NCI-H460 (cell line): ENCODE data around the gene AP2A2. TPM values are rescaled to one million over a fixed set of nuclear protein-coding genes. Genes with fewer than 3 reads are reported as not detected.
"Not testable (repeated sequence)": the region's sequence is repeated elsewhere in the genome, so short reads cannot be mapped to it uniquely, and the experiment has no call there.

ENCODE experiments used
- DNase-seq: peaks from one replicate; pipeline ENCODE4 v3.0.0-alpha.2; 2016; ENCODE audit warnings: low read depth; ENCODE audit errors: extremely low read depth
- total RNA-seq: library from RNA; depleted of rRNA; stranded (reverse); fragments of >200 nt; shearing (Covaris generic); gene quantifications from 2 replicates; pipeline ENCODE4 v1.2.3, GENCODE V29; 2014

Gene AP2A2
- total RNA-seq, 1 experiment from 2014 or later = 25.1 TPM

DNA sequence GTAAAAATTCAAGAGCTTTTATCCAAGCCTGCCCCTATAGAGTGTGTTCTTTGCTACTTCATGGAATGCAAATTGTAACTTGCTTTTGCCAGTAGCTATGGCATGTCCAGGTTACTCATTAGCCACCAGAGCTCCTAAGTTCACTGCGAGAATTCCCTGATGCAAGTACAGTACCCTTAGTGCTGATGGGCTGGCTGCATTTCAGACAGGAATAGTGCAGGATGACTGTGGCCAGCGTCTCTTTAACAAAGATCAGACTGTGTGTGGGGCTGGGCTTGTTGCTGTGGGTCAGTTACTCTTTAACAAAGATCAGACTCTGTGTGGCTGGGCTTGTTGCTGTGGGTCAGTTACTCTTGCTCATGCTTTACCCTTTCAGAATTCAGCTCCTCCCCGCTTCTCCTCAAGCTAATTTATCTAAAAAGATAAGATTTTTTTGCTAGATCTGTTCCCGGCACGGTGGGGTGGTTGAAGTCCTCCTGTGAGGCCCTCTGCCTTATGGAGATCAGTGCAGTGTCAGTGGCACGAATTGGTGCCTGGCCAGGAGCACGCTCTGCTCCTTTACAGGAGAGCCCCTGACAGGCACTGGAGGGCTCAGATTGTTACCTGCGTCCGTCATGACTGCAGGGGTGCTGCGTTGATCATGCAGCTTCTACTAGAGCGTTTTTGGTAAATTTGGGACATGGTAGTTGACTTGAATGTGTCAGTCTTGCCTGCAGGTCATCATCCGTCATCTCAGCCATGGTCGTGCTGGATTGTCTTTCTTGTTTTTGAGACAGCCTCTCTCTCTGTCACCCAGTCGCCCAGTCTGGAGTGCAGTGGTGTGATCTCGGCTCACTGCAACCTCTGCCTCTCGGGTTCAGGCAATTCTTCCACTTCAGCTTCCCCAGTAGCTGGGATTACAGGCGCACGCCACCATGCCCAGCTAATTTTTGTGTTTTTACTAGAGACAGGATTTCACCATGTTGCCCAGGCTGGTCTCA, 27.0 kb downstream of the AP2A2 start:
- DNase-seq = no peak

DNA sequence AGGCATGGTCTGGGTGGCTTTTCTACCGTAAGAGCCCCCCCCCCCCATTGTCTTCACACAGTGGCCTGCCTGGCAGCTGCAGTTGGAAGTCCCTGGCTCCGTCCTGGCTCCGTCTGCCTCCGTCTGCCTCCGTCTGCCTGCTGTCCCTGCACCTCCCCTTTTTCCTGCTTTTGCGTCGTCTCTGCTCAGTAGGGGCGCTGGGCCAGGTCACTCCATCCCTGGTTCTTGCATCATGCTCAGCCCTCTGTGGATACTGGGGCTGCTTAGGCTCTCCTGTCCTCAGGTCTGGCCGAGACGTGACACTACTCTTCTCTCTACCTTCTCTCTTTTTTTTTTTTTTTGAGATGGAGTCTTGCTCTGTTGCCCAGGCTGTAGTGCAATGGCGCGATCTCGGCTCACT, 27.8 kb downstream of the AP2A2 start:
- DNase-seq = no peak

GRCh38 chr11:954392-955153, 28.9 kb downstream of the AP2A2 start:
- no peak for DNase-seq

GRCh38 chr11:955154-956063, 29.7 kb downstream of the AP2A2 start:
- DNase-seq = no peak

DNA sequence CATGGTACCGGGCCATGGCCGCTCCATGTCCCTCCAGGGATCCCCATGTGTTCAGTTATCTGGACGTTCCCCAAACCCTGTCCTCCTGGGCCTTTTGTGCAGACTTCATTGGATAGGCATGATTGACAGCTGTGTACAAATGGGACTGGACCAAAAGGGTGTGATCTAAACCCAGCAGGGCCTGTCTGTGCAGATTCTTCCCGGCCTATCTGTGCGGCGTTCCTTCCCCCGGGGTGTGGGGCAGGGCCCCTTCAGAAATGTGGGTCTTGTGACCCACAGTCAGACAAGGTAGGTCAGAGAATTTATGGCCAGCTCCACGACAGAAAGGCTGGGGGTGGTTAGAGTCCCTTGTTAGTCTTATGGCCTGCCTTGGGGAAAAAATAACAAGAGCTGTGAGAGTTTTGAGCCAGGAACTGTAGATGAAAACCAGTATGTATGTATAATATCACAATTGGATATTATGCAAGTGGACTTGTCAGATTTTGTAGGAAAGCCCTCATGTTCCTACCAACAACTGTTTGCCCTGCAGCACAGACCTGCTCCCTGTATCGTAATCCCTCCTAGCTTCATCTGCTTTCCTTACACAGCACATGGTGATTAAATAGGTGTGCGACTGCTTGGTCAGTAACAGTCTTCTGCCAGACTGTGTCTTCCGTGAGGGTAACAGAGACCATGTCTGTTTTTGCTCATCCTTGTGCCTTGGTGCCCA, 31.7 kb downstream of the AP2A2 start:
- DNase-seq = no peak

DNA sequence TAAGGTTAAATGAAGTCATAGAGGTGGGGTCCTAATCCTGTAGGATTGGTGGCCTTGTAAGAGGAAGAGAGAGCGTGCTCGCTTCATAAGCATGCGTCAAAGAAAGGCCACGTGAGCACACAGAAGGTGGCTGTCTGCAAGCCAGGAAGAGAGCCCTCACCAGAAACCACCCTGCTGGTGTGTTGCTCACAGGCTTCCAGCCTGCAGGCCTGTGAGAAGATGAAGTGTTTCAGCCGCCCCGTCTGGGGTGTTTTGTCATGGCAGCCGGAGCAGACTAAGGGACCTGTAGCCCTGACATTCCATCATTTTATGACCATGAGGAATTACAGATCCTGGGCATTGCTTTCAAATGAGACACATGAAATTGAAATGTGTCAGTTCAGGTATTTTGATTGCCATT, 32.4 kb downstream of the AP2A2 start:
- DNase-seq = no peak

DNA sequence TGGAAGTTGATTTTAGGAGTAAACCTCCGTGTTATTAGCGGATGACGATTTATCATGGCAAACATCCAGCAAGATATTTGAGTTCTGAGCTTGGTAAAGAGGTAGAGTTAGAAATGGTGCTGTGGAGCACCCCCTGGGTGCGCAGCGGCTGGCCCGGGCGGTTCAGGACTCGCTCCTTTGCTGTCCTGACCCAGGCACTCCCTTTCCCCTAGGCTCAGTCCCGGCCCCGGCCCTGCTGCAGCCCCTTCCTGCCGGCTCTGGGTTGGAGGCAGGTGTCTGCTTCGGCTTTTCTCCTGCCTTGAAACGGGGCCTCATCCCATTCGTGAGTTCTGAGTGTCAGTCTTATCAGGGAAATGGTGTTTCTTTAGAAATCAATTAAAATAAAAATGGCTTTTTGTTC, 33.4 kb downstream of the AP2A2 start:
- no peak for DNase-seq

- no peak for DNase-seq
Observed at GRCh38 chr11:959608-960007, 33.9 kb downstream of the AP2A2 start.

DNA sequence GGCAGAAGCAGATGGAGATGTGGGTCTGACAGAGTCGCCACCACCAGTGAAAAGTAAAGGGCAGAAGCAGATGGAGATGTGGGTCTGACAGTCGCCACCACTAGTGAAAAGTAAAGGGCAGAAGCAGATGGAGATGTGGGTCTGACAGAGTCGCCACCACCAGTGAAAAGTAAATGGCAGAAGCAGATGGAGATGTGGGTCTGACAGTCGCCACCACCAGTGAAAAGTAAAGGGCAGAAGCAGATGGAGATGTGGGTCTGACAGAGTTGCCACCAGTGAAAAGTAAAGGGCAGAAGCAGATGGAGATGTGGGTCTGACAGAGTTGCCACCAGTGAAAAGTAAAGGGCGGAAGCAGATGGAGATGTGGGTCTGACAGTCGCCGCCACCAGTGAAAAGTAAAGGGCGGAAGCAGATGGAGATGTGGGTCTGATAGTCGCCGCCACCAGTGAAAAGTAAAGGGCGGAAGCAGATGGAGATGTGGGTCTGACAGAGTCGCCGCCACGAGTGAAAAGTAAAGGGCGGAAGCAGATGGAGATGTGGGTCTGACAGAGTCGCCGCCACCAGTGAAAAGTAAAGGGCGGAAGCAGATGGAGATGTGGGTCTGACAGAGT, 35.7 kb downstream of the AP2A2 start:
- DNase-seq = not testable (repeated sequence)

DNA sequence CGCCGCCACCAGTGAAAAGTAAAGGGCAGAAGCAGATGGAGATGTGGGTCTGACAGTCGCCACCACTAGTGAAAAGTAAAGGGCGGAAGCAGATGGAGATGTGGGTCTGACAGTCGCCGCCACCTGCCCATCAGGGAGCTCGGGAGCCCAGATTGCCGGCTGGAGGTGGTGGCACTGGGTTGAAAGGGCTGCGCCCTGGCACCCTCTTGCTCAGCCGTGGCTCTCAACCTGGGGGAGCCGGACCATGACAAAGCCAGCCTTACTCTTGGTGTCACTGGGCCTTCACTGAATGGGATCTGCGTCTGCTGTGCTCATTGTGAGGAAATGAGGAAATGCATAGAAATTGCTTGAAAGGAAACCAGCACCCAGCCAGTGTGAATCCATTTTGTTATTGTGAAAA, 36.3 kb downstream of the AP2A2 start:
- no peak for DNase-seq

- DNase-seq = no peak
Observed at GRCh38 chr11:962688-963087, 37.0 kb downstream of the AP2A2 start.

GRCh38 chr11:963852-964251, 38.2 kb downstream of the AP2A2 start:
- no peak for DNase-seq

DNA sequence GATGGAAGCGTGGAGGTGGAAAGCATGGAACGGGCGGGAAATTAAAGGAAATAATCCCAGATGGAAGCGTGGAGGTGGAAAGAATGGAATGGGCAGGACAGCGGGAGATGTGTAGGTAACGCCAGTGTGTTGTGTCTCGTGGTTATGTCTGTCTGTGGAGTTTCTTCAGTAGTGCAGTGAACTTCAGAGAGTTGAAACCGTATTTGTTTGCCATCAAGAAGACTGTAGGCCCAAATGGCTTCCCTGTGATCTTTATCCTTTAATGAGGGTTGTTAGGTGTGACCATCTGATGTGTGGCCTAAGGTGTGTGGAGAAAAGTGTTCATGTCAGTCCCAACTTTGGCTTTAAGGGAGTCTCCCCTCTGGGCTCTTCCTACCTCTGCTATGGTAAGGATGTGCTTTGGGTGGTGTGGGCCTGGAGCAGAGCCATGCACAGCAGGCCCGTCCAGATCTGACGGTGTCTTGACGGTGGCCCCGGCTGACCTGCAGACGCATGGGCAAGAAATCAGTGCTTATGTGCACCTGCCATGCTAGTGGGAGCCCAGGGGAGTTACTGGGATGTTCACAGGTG, 39.6 kb downstream of the AP2A2 start:
- DNase-seq = no peak

DNA sequence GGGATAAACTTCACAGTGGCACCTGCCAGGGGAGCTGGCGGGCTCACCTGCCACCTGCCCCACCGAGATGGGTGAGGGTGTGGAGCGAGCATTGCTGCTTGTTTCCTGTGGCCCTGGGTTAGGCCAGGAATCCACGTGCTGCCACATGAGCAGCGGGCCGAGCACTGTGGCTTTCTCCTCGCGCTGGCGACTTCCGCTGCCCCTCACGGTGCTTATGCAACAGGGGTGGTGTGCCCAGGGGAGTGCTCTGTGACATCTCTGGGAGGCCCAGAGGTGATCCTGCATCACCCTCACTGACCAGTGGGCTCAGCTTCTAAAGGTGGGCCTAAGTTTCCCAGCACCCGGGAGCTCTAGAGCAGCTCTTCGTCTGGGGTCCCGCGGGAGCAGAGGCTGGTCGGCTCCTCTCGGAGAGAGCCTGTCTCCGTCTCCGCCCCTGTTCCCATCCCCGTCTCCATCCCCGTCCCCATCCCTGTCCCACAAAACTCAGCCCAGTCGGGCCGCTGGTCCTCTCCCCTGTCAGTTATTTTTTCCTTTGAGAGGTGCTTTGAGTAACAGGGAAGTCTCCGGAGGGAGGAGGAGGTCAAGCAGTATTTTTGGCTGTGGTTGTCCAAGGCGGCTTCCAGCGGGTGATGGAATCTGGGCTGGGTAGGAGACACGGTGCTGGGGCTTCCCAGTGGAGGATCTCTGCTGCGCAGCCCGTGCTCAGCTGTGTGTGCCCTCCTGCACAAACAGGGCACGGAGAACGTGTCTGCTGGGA, 42.5 kb downstream of the AP2A2 start:
- DNase-seq = no peak

DNA sequence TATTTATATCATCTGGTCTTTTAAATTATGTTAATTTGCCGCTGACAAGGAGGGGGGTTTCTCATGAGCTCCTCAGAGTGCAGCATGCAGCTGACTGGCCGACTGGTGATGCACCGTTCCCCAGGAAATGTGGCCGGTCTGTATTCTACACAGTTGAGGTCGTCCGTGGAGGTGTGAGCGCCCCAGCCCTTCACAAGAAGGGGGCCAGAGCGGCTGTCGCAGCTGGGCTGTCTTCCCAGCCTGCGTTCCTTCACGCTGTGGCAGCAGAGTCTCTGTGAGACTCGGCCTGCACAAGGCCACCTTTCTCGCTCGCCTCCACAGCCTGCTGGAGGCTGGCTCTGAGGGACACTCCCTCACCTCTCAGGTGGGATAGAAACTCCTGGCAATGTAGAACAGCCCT, 43.2 kb downstream of the AP2A2 start:
- DNase-seq = no peak

GRCh38 chr11:969651-970205, 44.1 kb downstream of the AP2A2 start:
- no peak for DNase-seq

DNA sequence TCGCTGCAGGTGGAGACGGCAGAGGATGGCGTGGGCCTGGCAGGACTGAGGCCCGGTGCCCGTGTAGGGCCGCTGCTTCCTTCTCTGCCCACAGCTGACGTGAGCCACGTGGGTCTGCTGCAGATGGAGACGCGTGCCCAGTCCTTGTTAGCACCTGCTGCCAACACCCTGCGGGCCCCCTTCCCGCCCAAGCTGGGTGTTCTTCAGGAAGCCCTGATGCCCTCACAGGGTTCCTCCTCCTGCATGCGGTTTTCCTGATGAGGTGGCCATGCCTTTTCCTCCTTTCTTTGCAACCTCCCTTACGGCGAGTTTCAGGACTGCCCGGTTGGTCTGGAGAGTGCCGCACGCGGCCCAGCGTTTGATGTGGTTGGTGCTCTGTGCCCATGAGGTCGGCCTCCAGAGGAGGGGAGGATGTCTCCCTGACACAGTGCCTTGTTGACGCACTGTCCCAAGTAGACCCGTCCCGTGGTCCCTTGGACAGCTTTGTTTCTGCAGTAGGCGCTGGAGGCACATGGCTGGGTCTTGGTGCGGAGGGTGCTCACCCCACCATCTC, 44.7 kb downstream of the AP2A2 start:
- DNase-seq = no peak

GRCh38 chr11:971092-971690, 45.5 kb downstream of the AP2A2 start:
- DNase-seq = no peak
